Measurements from ENCODE around the gene MCHR1. TPM values are rescaled to one million over a fixed set of nuclear protein-coding genes. Genes with fewer than 3 reads are reported as not detected.

Gene MCHR1
- total and polyA plus RNA-seq, 2 of the 4 experiments (the other 2 are of a cell fraction): 1.4 to 3.2 TPM

DNA sequence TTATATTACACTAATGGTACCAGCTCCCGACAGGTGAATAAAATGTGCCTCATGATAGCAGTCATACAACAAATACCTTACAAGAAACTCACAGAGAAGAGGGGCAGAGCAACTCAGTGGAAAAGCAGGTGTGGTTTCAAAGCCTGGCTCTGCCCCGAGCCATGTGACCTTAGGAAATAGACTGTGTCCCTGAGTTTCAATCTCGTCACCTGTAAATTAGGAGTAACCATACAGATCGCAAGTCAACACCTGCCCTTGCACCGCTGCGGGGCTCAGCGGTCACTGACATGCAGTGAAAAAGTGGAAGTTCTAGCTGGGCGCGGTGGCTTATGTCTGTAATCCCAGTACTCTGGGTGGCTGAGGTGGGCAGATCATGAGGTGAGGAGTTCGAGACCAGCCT lies 30.9 kb upstream of the MCHR1 start:
- H2AK9ac ChIP-seq (replicated peaks; ENCODE audit: low read depth, low read length, poor library complexity): no peak overlapping the region
- no peaks in the 10 kb centered on the region for H3K36me3 ChIP-seq (ENCODE audit: control insufficient read depth, insufficient read depth, low read length)
- dilution Hi-C loops (cut with HindIII; ENCODE audit: low sequenced_read_pairs, unreplicated experiment) (no loop called here), intact Hi-C loops (cut with micrococcal nuclease) (loop anchor here (5.0 kb wide), 1 partner anchor 276 kb away; the partner anchor contains the start of gene SGSM3), in situ Hi-C loops (cut with MboI; ENCODE audit: low sequenced_read_pairs) (no loop called here)
- no peak overlapping the region for H3K56ac ChIP-seq (ENCODE audit: extremely low read depth, insufficient read depth, low read length)
- no peaks in the 10 kb centered on the region for H3K9me3 ChIP-seq (ENCODE audit: control insufficient read depth, insufficient read depth, low read length)
- H3K4me3 ChIP-seq (ENCODE audit: insufficient read depth, low read depth, low read length): no peak overlapping the region
- no peak overlapping the region for H2BK15ac ChIP-seq (ENCODE audit: low read depth, low read length)
- WGBS, 2 experiments (ENCODE audit: extremely low coverage in 2 of 2, insufficient read length in 1 of 2): 80% methylated on average over 2 of the region's 10 CpGs; no CpG with 5 or more reads in 1 of the 2 experiments
- H3K18ac ChIP-seq (ENCODE audit: low read depth, low read length): no peak overlapping the region
- H3K9ac ChIP-seq (ENCODE audit: low read depth, low read length): no peak overlapping the region
- POLR2A ChIA-PET (ENCODE audit: unreplicated experiment): no interaction called here
- TF ChIP-seq RFX5 (IDR thresholded peaks at IDR 0.05; ENCODE audit: low read depth, low read length): no peak
- TF ChIP-seq BHLHE40 (IDR thresholded peaks at IDR 0.05; ENCODE audit: low read depth, low read length): no peak
- no peak for TF ChIP-seq POLR2A (IDR thresholded peaks at IDR 0.05; ENCODE audit: low read depth, low read length)
- TF ChIP-seq SMC3 (IDR thresholded peaks at IDR 0.05; ENCODE audit: low read depth, low read length): no peak
- no peak for TF ChIP-seq MXI1 (IDR thresholded peaks at IDR 0.05; ENCODE audit: borderline replicate concordance, low read depth, low read length)
- no peak for TF ChIP-seq CHD1 (IDR thresholded peaks at IDR 0.05; ENCODE audit: low read depth, low read length)
- TF ChIP-seq, protein P1, sequence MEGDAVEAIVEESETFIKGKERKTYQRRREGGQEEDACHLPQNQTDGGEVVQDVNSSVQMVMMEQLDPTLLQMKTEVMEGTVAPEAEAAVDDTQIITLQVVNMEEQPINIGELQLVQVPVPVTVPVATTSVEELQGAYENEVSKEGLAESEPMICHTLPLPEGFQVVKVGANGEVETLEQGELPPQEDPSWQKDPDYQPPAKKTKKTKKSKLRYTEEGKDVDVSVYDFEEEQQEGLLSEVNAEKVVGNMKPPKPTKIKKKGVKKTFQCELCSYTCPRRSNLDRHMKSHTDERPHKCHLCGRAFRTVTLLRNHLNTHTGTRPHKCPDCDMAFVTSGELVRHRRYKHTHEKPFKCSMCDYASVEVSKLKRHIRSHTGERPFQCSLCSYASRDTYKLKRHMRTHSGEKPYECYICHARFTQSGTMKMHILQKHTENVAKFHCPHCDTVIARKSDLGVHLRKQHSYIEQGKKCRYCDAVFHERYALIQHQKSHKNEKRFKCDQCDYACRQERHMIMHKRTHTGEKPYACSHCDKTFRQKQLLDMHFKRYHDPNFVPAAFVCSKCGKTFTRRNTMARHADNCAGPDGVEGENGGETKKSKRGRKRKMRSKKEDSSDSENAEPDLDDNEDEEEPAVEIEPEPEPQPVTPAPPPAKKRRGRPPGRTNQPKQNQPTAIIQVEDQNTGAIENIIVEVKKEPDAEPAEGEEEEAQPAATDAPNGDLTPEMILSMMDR (conservative IDR thresholded peaks at IDR 0.05; ENCODE audit: low read depth, low read length): no peak
- TF ChIP-seq, protein P2, sequence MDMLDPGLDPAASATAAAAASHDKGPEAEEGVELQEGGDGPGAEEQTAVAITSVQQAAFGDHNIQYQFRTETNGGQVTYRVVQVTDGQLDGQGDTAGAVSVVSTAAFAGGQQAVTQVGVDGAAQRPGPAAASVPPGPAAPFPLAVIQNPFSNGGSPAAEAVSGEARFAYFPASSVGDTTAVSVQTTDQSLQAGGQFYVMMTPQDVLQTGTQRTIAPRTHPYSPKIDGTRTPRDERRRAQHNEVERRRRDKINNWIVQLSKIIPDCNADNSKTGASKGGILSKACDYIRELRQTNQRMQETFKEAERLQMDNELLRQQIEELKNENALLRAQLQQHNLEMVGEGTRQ (IDR thresholded peaks at IDR 0.05; ENCODE audit: low read depth, low read length): no peak
- TF ChIP-seq FOS (IDR thresholded peaks at IDR 0.05; ENCODE audit: low read depth, low read length): no peak
- TF ChIP-seq RAD21 (IDR thresholded peaks at IDR 0.05; ENCODE audit: low read length): no peak
- H3K23ac ChIP-seq (ENCODE audit: low read depth, low read length): no peak overlapping the region
- peaks cover 8% of the 10 kb centered on the region for H3K4me1 ChIP-seq (ENCODE audit: control insufficient read depth, insufficient read depth, low read length)
- no peak overlapping the region for H3K4me2 ChIP-seq (ENCODE audit: low read depth, low read length)
- H4K8ac ChIP-seq (ENCODE audit: low read depth in 2 of 2, low read length in 2 of 2): no peak overlapping the region
- H3K4ac ChIP-seq (ENCODE audit: low read depth, low read length): no peak overlapping the region
- DNase-seq: no peak
- H2BK5ac ChIP-seq (ENCODE audit: low read depth, low read length, poor library complexity, severe bottlenecking): no peak overlapping the region
- no peak overlapping the region for H2AFZ ChIP-seq (replicated peaks; ENCODE audit: low read length, poor library complexity)
- H2BK120ac ChIP-seq (ENCODE audit: low read depth, low read length): no peak overlapping the region
- no peak overlapping the region for H3K14ac ChIP-seq (replicated peaks; ENCODE audit: low read depth, low read length)
- H3K27ac ChIP-seq (ENCODE audit: insufficient read depth, low read length): no peak overlapping the region
- peaks cover 0 to 16% of the 10 kb centered on the region in 2 experiments; a peak in 2 of 4 replicates for H3K79me1 ChIP-seq (ENCODE audit: low read depth in 1 of 2, low read length in 2 of 2)
- no peaks in the 10 kb centered on the region for H4K20me1 ChIP-seq (ENCODE audit: insufficient read depth, low read length)
- no TSS peak for BruUV-seq (replicated peaks)
- CTCF ChIA-PET: no interaction called here
- H3K9me1 ChIP-seq (ENCODE audit: insufficient read depth, low read length): peaks cover 3% of the 10 kb centered on the region
- H4K5ac ChIP-seq (ENCODE audit: low read depth, low read length): no peak overlapping the region
- peak overlapping the region; percentile 35; the same call in 1 of the 2 replicates for H2BK20ac ChIP-seq (ENCODE audit: low read depth, low read length)
- no peaks in the 10 kb centered on the region for H3K27me3 ChIP-seq (ENCODE audit: control insufficient read depth, insufficient read depth, low read length)
- no peak for ATAC-seq (ENCODE audit: low read depth)
- no peak overlapping the region for H4K91ac ChIP-seq (ENCODE audit: insufficient read depth, low read depth, low read length)
- no peak overlapping the region for H2AK5ac ChIP-seq (ENCODE audit: low read depth, low read length)
